HepG2 (cell line): ENCODE measurements around the gene ABCC1. TPM values are rescaled to one million over a fixed set of nuclear protein-coding genes. Genes with fewer than 3 reads are reported as not detected.

Experiments
- ATAC-seq: fragments of 200-7000 bp; cut with Tn5 transposase; 3 replicates; pipeline ENCODE4 v1.9.1; 2020; ENCODE audit warnings: mild to moderate bottlenecking, moderate library complexity
- BruUV-seq: library from RNA; stranded (reverse); fragments of 400-500 nt; replicated peaks from 2 replicates; lab custom pipeline; 2021; lab: Mats Ljungman, UMichigan
- CTCF ChIA-PET: fragments of 300-600 bp; formaldehyde crosslinking; extraction: SDS; loops from one replicate; lab custom pipeline; 2021; ENCODE audit warnings: low total read pairs, inconsistent platforms, low intra/inter-chr PET ratio; lab: Yijun Ruan, JAX
- POLR2A ChIA-PET: fragments of 350-600 bp; sonication (Branson Sonifier 250); formaldehyde crosslinking; loops from one replicate; lab custom pipeline; 2020; ENCODE audit warnings: antibody characterized with exemption, inconsistent platforms; lab: Yijun Ruan, JAX
- DNase-seq: peaks from one replicate; pipeline ENCODE4 v3.0.0-alpha.2; 2015; ENCODE audit warnings: low spot score
- FAIRE-seq: peaks from 3 replicates; lab custom pipeline; 2011; peaks lifted over from hg19 to GRCh38; lab: Jason Lieb, UNC
- H2AFZ ChIP-seq: one replicate; pipeline ENCODE4 v1.6.1; 2011; ENCODE audit warnings: low read length, inconsistent platforms
- H3K27ac ChIP-seq: fragments of 300-600 bp; 3 replicates; pipeline ENCODE4 v1.8.0; 2011; ENCODE audit warnings: mixed run types, mild to moderate bottlenecking, mixed read lengths, low read length, inconsistent platforms; ENCODE audit not compliant: insufficient read depth; ENCODE audit errors: extremely low read length
- H3K27me3 ChIP-seq, 2 experiments: fragments of 200-600 bp in 1 of 2; 2 replicates in 1 of 2; 3 replicates in 1 of 2; pipeline versions ENCODE4 v1.6.0 to v1.8.0; 2011; ENCODE audit warnings: low read length in 2 of 2, mild to moderate bottlenecking in 2 of 2, moderate library complexity in 2 of 2, inconsistent platforms in 1 of 2; ENCODE audit not compliant: insufficient read depth in 2 of 2, control insufficient read depth in 1 of 2
- H3K36me3 ChIP-seq, 2 experiments: fragments of 200-600 bp in 1 of 2; replicated peaks in 1 of 2; 2 replicates in 1 of 2; 3 replicates in 1 of 2; pipeline versions ENCODE4 v1.5.1 to v1.8.0; 2011; ENCODE audit warnings: low read length in 2 of 2, inconsistent platforms in 1 of 2; ENCODE audit not compliant: insufficient read depth in 2 of 2, control insufficient read depth in 1 of 2
- H3K4me1 ChIP-seq: 2 replicates; pipeline ENCODE4 v1.5.1; 2012; ENCODE audit warnings: low read length, inconsistent platforms; ENCODE audit not compliant: insufficient read depth
- H3K4me2 ChIP-seq: 2 replicates; pipeline ENCODE4 v1.6.0; 2011; ENCODE audit warnings: low read depth, low read length, inconsistent platforms
- H3K4me3 ChIP-seq, 3 experiments: fragments of 200-600 bp in 1 of 3; sonication (generic), shearing (Covaris generic) in 1 of 3; replicated peaks in 1 of 3; 2 replicates each; pipeline ENCODE4 v1.5.1; 2011 to 2016; ENCODE audit warnings: low read length in 3 of 3, inconsistent platforms in 2 of 3, low read depth in 2 of 3, mild to moderate bottlenecking in 2 of 3, control low read depth in 1 of 3, mixed read lengths in 1 of 3; ENCODE audit not compliant: insufficient read depth in 1 of 3
- H3K79me2 ChIP-seq: one replicate; pipeline ENCODE4 v1.6.1; 2011; ENCODE audit warnings: low read length, inconsistent platforms; ENCODE audit not compliant: insufficient read depth
- H3K9ac ChIP-seq: 2 replicates; pipeline ENCODE4 v1.6.0; 2011; ENCODE audit warnings: mild to moderate bottlenecking, low read depth, low read length, inconsistent platforms; ENCODE audit not compliant: insufficient read depth
- H3K9me3 ChIP-seq: 2 replicates; pipeline ENCODE4 v1.5.1; 2012; ENCODE audit warnings: mild to moderate bottlenecking, low read length
- H4K20me1 ChIP-seq: 2 replicates; pipeline ENCODE4 v1.6.0; 2011; ENCODE audit warnings: inconsistent platforms, mild to moderate bottlenecking, low read length, moderate library complexity; ENCODE audit not compliant: insufficient read depth
- ATF7 ChIP-seq, 2 experiments: fragments of 450-650 bp in 1 of 2; sonication (generic) in 1 of 2; formaldehyde crosslinking in 1 of 2; IDR thresholded peaks; 2 replicates each; pipeline versions ENCODE4 v1.4.0 to v1.6.1; 2016 to 2020; ENCODE audit warnings: antibody characterized with exemption in 1 of 2, mild to moderate bottlenecking in 1 of 2, missing genetic modification reagents in 1 of 2
- DNMT1 ChIP-seq: sonication (generic); formaldehyde crosslinking; IDR thresholded peaks from 2 replicates; pipeline ENCODE4 v1.5.1; 2020; ENCODE audit warnings: mild to moderate bottlenecking, missing genetic modification reagents
- HNF1B ChIP-seq: sonication (generic); formaldehyde crosslinking; IDR thresholded peaks from 2 replicates; pipeline ENCODE4 v1.5.1; 2020; ENCODE audit warnings: mild to moderate bottlenecking, moderate library complexity, missing genetic modification reagents
- JUNB ChIP-seq: sonication (generic); formaldehyde crosslinking; IDR thresholded peaks from 2 replicates; pipeline ENCODE4 v1.8.0; 2022; ENCODE audit warnings: missing genetic modification reagents, mild to moderate bottlenecking, borderline replicate concordance
- MBNL3 ChIP-seq: fragments of 250-450 bp; sonication (Bioruptor Pico); conservative IDR thresholded peaks from 2 replicates; pipeline ENCODE4 v1.8.0; 2022; ENCODE audit warnings: mild to moderate bottlenecking, inconsistent platforms
- MXD3 ChIP-seq: IDR thresholded peaks from 2 replicates; pipeline ENCODE4 v1.6.1; 2016; ENCODE audit warnings: mild to moderate bottlenecking, missing biosample characterization, missing genetic modification reagents
- NFIB ChIP-seq: sonication (generic); formaldehyde crosslinking; IDR thresholded peaks from 2 replicates; pipeline ENCODE4 v1.9.0; 2021; ENCODE audit warnings: missing genetic modification reagents, mild to moderate bottlenecking, borderline replicate concordance
- SIX4 ChIP-seq: sonication (generic); formaldehyde crosslinking; IDR thresholded peaks from 2 replicates; pipeline ENCODE4 v1.4.0; 2020; ENCODE audit warnings: missing genetic modification reagents
- SMAD9 ChIP-seq: sonication (generic); formaldehyde crosslinking; IDR thresholded peaks from 2 replicates; pipeline ENCODE4 v1.5.1; 2020; ENCODE audit warnings: mild to moderate bottlenecking, missing genetic modification reagents
- ZNF326 ChIP-seq: sonication (generic); formaldehyde crosslinking; IDR thresholded peaks from 2 replicates; pipeline ENCODE4 v1.4.0; 2020; ENCODE audit warnings: missing genetic modification reagents, borderline replicate concordance
- ZNF331 ChIP-seq: sonication (generic); formaldehyde crosslinking; IDR thresholded peaks from 2 replicates; pipeline ENCODE4 v1.4.0; 2020; ENCODE audit warnings: missing genetic modification reagents
- ZNF33A ChIP-seq: sonication (generic); formaldehyde crosslinking; IDR thresholded peaks from 2 replicates; pipeline ENCODE4 v1.5.1; 2020; ENCODE audit warnings: missing genetic modification reagents, mild to moderate bottlenecking, moderate library complexity, borderline replicate concordance
- ZNF547 ChIP-seq: sonication (generic); formaldehyde crosslinking; IDR thresholded peaks from 2 replicates; pipeline ENCODE4 v1.5.1; 2020; ENCODE audit warnings: mild to moderate bottlenecking, missing genetic modification reagents
- ZNF598 ChIP-seq: sonication (generic); formaldehyde crosslinking; IDR thresholded peaks from 2 replicates; pipeline ENCODE4 v1.5.1; 2020; ENCODE audit warnings: mild to moderate bottlenecking, missing genetic modification reagents, borderline replicate concordance
- ZNF746 ChIP-seq: sonication (generic); formaldehyde crosslinking; IDR thresholded peaks from 2 replicates; pipeline ENCODE4 v1.8.0; 2022; ENCODE audit warnings: mild to moderate bottlenecking, missing genetic modification reagents
- ZSCAN25 ChIP-seq: sonication (generic); formaldehyde crosslinking; IDR thresholded peaks from 2 replicates; pipeline ENCODE4 v1.8.0; 2022; ENCODE audit warnings: mild to moderate bottlenecking, missing genetic modification reagents
- ZSCAN30 ChIP-seq: sonication (generic); formaldehyde crosslinking; IDR thresholded peaks from 2 replicates; pipeline ENCODE4 v1.5.0; 2020; ENCODE audit warnings: mild to moderate bottlenecking, missing genetic modification reagents
- WGBS: methylation state at CpG from one replicate; pipeline ENCODE4 v1.1.6; 2017; ENCODE audit warnings: low lambda C conversion rate; 5-methylcytosine and 5-hydroxymethylcytosine counted together
- in situ Hi-C: cut with HindIII; loops from 2 replicates; pipeline ENCODE4 v1.10.0; 2017; ENCODE audit warnings: low pct_unique_long_range_greater_than_20kb; ENCODE audit not compliant: extremely low pct_ligation_motif_present
- intact Hi-C: fragments of 100-400 bp; cut with micrococcal nuclease; formaldehyde crosslinking; loops from one replicate; pipeline ENCODE4 v1.10.0; 2022; ENCODE audit not compliant: unreplicated experiment
- polyA plus RNA-seq, 8 experiments: library from polyadenylated mRNA; depleted of rRNA in 3 of 8; stranded (reverse) in 7 of 8; unstranded in 1 of 8; fragments of >200 nt; fragmentation: Illumina TruSeq in 4 of 8; extraction: Trizol in 4 of 8; gene quantifications; 2 replicates each; pipeline versions ENCODE4 v1.2.1 to v1.2.3, GENCODE V29; 2011 to 2016; ENCODE audit warnings: low read depth in 4 of 8, missing spikeins in 1 of 8, mixed read lengths in 1 of 8; ENCODE audit not compliant: insufficient read depth in 1 of 8
- total RNA-seq, 5 experiments: library from RNA; depleted of rRNA; stranded (reverse); fragments of >200 nt; fragmentation: Illumina TruSeq; extraction: Trizol; gene quantifications; 2 replicates each; pipeline ENCODE4 v1.2.3, GENCODE V29; 2016; ENCODE audit warnings: low read depth in 1 of 5
- TF ChIP-seq, protein P1 (sequence below): sonication (generic); formaldehyde crosslinking; IDR thresholded peaks from 2 replicates; pipeline ENCODE4 v1.4.0; 2020; ENCODE audit warnings: missing genetic modification reagents
- TF ChIP-seq, protein P2 (sequence below): sonication (generic); formaldehyde crosslinking; IDR thresholded peaks from 2 replicates; pipeline ENCODE4 v1.8.1; 2022; ENCODE audit warnings: low read depth, mild to moderate bottlenecking, missing genetic modification reagents

ABCC1 gene
- total and polyA plus RNA-seq, 2 of the 13 experiments (the other 11 are each of a cell fraction or from before 2014, with no cell fraction given) = 13.0 to 30.6 TPM

DNA sequence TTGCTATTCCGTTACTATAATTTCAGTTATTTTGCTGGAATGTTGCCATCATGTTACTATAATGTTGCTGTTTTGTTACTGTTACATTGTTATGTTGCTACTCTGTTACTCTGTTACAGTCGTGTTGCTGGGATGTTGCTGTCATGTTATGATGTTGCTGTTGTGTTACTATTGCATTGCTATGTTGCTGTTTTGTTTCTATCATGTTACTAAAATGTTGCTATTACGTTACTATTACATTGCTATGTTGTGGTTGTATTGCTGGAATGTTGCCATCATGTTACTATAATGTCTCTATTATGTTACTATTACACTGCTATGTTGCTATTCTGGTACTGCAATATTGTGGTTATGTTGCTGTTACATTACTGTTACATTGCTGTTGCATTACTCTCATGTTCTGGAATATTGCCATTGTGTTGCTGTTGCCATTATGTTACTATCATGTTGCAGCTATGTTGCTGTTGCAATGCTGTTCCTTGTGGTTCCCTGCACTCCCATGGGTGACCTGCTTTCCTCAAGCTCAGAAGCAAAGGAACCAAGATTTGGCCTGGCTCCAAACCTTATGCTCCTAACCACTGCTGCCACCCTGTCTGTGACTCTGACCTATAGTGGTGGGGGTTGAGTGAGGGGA lies 209.4 kb downstream of the ABCC1 start:
- Histone ChIP-seq H3K27me3 (no peaks in the 10 kb centered on the region), H3K79me2 (no peaks in the 10 kb centered on the region), H3K9ac (no peak overlapping the region), H4K20me1 (no peaks in the 10 kb centered on the region), H3K4me1 (no peaks in the 10 kb centered on the region), H3K4me3 (no peak overlapping the region), H3K36me3 (peaks cover 63 to 97% of the 10 kb centered on the region in 2 experiments), H3K9me3 (peaks cover 14% of the 10 kb centered on the region; the same call in 1 of the 2 replicates), H3K4me2 (no peak overlapping the region), H3K27ac (no peak overlapping the region), H2AFZ (no peak overlapping the region)
- ChIA-PET POLR2A (interaction anchor here (2.5 kb wide), 1 partner anchor 9 kb away, joined by 6 read pairs; no protein-coding TSS in a partner anchor), CTCF (no interaction called here)
- no TSS peak for BruUV-seq
- intact Hi-C loops (no loop called here), in situ Hi-C loops (no loop called here)
- ATAC-seq (no peak), FAIRE-seq (peak; percentile 26), DNase-seq (no peak)
- over 99% methylated on average over 3 of the region's 3 CpGs for WGBS
- TF ChIP-seq SIX4 (CRISPR knock-in tag) (no peak), ZNF33A (CRISPR knock-in tag) (no peak), NFIB (CRISPR knock-in tag) (no peak), ZNF547 (CRISPR knock-in tag) (no peak), ZSCAN30 (CRISPR knock-in tag) (no peak), DNMT1 (CRISPR knock-in tag) (no peak), ZNF746 (CRISPR knock-in tag) (no peak), SMAD9 (CRISPR knock-in tag) (no peak), ZNF598 (no peak), MBNL3 (CRISPR knock-in tag) (no peak), ZNF326 (no peak), ZSCAN25 (CRISPR knock-in tag) (no peak), JUNB (CRISPR knock-in tag) (no peak), MXD3 (CRISPR knock-in tag) (no peak), ATF7 (IDR thresholded peaks at IDR 0.05) (no peak), ATF7 (CRISPR knock-in tag; IDR thresholded peaks at IDR 0.05) (no peak), HNF1B (CRISPR knock-in tag) (no peak), ZNF331 (CRISPR knock-in tag) (no peak)
- TF ChIP-seq, protein P1, sequence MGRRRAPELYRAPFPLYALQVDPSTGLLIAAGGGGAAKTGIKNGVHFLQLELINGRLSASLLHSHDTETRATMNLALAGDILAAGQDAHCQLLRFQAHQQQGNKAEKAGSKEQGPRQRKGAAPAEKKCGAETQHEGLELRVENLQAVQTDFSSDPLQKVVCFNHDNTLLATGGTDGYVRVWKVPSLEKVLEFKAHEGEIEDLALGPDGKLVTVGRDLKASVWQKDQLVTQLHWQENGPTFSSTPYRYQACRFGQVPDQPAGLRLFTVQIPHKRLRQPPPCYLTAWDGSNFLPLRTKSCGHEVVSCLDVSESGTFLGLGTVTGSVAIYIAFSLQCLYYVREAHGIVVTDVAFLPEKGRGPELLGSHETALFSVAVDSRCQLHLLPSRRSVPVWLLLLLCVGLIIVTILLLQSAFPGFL (CRISPR knock-in tag) = no peak
- TF ChIP-seq, protein P2, sequence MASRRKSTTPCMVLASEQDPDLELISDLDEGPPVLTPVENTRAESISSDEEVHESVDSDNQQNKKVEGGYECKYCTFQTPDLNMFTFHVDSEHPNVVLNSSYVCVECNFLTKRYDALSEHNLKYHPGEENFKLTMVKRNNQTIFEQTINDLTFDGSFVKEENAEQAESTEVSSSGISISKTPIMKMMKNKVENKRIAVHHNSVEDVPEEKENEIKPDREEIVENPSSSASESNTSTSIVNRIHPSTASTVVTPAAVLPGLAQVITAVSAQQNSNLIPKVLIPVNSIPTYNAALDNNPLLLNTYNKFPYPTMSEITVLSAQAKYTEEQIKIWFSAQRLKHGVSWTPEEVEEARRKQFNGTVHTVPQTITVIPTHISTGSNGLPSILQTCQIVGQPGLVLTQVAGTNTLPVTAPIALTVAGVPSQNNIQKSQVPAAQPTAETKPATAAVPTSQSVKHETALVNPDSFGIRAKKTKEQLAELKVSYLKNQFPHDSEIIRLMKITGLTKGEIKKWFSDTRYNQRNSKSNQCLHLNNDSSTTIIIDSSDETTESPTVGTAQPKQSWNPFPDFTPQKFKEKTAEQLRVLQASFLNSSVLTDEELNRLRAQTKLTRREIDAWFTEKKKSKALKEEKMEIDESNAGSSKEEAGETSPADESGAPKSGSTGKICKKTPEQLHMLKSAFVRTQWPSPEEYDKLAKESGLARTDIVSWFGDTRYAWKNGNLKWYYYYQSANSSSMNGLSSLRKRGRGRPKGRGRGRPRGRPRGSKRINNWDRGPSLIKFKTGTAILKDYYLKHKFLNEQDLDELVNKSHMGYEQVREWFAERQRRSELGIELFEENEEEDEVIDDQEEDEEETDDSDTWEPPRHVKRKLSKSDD (CRISPR knock-in tag) = no peak
